ENCODE data around the gene ANO1. TPM values are rescaled to one million over a fixed set of nuclear protein-coding genes. Genes with fewer than 3 reads are reported as not detected.

The ANO1 gene
- total and polyA plus RNA-seq, 2 of the 8 experiments (the other 6 are each of a cell fraction or from before 2014, with no cell fraction given), result 4.7 to 5.0 TPM

GRCh38 chr11:70095541-70096252 is 17.6 kb downstream of the ANO1 start (continued):
- TF ChIP-seq USF2 (IDR thresholded peaks at IDR 0.05; ENCODE audit: low read length) (no peak), SIRT6 (IDR thresholded peaks at IDR 0.05; ENCODE audit: low read length) (no peak), GTF2F1 (IDR thresholded peaks at IDR 0.05; ENCODE audit: borderline replicate concordance, low read depth, low read length) (no peak), TBP (IDR thresholded peaks at IDR 0.05; ENCODE audit: low read depth, low read length) (no peak), SIN3A (conservative IDR thresholded peaks at IDR 0.05 in 1 of 2, IDR thresholded peaks at IDR 0.05 in 1 of 2; ENCODE audit: low read depth in 1 of 2, low read length in 2 of 2) (no peak), CBX5 (IDR thresholded peaks at IDR 0.05; ENCODE audit: low read depth, low read length) (no peak)
